GM23338 (cell line): ENCODE data around the gene CABYR. TPM values are rescaled to one million over a fixed set of nuclear protein-coding genes. Genes with fewer than 3 reads are reported as not detected.
A peak's percentile ranks its signal among the peaks of the same experiment; 100 is the strongest.

Source experiments
- ETS1 ChIP-seq: IDR thresholded peaks from 2 replicates; pipeline ENCODE4 v1.6.1; 2016; ENCODE audit warnings: antibody characterized with exemption
- EZH2 ChIP-seq: fragments of 200-600 bp; sonication (generic); IDR thresholded peaks from one replicate; pipeline ENCODE4 v1.8.0; 2017; ENCODE audit warnings: antibody characterized with exemption, mild to moderate bottlenecking, low read depth; ENCODE audit not compliant: unreplicated experiment
- EZH2phosphoT487 ChIP-seq: fragments of 200-600 bp; sonication (generic); IDR thresholded peaks from one replicate; pipeline ENCODE4 v1.8.1; 2018; ENCODE audit warnings: antibody characterized with exemption; ENCODE audit not compliant: unreplicated experiment
- POLR2AphosphoS5 ChIP-seq: IDR thresholded peaks from 2 replicates; pipeline ENCODE4 v1.6.1; 2016; ENCODE audit warnings: antibody characterized with exemption, low read depth
- ZNF462 ChIP-seq: fragments of 250-450 bp; sonication (Bioruptor Pico); IDR thresholded peaks from 2 replicates; pipeline ENCODE4 v1.5.0; 2020; ENCODE audit warnings: mild to moderate bottlenecking, moderate library complexity
- polyA plus RNA-seq: library from polyadenylated mRNA; unstranded; fragments of >200 nt; fragmentation: Nextera tagmentation; extraction: Ambion mirVana; gene quantifications from 2 replicates; pipeline ENCODE4 v1.2.1, GENCODE V29; 2016
- small RNA-seq: library from RNA; depleted of rRNA; stranded (forward); fragments of <200 nt; gene quantifications from one replicate; pipeline ENCODE3, GENCODE V24; 2014; ENCODE audit warnings: low replicate concordance
- total RNA-seq: library from RNA; depleted of rRNA; stranded (reverse); fragments of >200 nt; shearing (Covaris generic); gene quantifications from 2 replicates; pipeline ENCODE4 v1.2.3, GENCODE V29; 2014; rRNA removed

The CABYR gene
- total and polyA plus RNA-seq, 2 experiments from 2014 or later = 24.0 to 48.4 TPM

- TF ChIP-seq ETS1 = no peak
- TF ChIP-seq EZH2phosphoT487 = no peak
- TF ChIP-seq POLR2AphosphoS5 = no peak
- TF ChIP-seq EZH2 = no peak
- no peak for TF ChIP-seq ZNF462 (CRISPR knock-in tag)
These were observed 70.7 kb downstream of the CABYR start (continued) for GRCh38 chr18:24209558-24209957.

Small RNAs within 50 kb of the gene (small RNA-seq; reads per million reads assigned to genes)
- gene RF00017 (not detected), gene RNA5SP452 (0.35 reads per million, percentile 19 among the genes with 10 or more reads in this experiment), gene RNU5A-6P (4.7 reads per million, percentile 92 among the genes with 10 or more reads in this experiment)

Other genes with a start within 250 kb of the CABYR start
- gene TTC39C, start 124.3 kb upstream of the CABYR start, total RNA-seq = 108 and 136 TPM in 2 replicates
- 69.2 and 69.4 TPM in 2 replicates for gene TTC39C, start 124.3 kb upstream of the CABYR start, polyA plus RNA-seq